Measurements from ENCODE around the gene HPN. TPM values are rescaled to one million over a fixed set of nuclear protein-coding genes. Genes with fewer than 3 reads are reported as not detected.

HPN gene
- total and polyA plus RNA-seq, 2 of the 13 experiments (the other 11 are each of a cell fraction or from before 2014, with no cell fraction given): 46.7 to 261 TPM

GRCh38 chr19:35029737-35030256 lies 11.7 kb upstream of the HPN start (continued):
- TF ChIP-seq ZBED4 (CRISPR knock-in tag; IDR thresholded peaks at IDR 0.05; ENCODE audit: borderline replicate concordance) (no peak), NFRKB (IDR thresholded peaks at IDR 0.05) (no peak), SAP130 (CRISPR knock-in tag; IDR thresholded peaks at IDR 0.05; ENCODE audit: low read depth) (0 out of 2 replicates have a peak, but pooled peaks have one; percentile 15), SRSF9 (IDR thresholded peaks at IDR 0.05; ENCODE audit: borderline replicate concordance, insufficient read depth, low read depth, low read length, poor library complexity, severe bottlenecking) (no peak), ZBTB14 (CRISPR knock-in tag; IDR thresholded peaks at IDR 0.05) (no peak), LCORL (IDR thresholded peaks at IDR 0.05) (no peak), LCORL (CRISPR knock-in tag; IDR thresholded peaks at IDR 0.05) (no peak), ZNF12 (CRISPR knock-in tag; IDR thresholded peaks at IDR 0.05) (no peak), CC2D1A (CRISPR knock-in tag; IDR thresholded peaks at IDR 0.05) (no peak), ZFP91 (CRISPR knock-in tag; IDR thresholded peaks at IDR 0.05; ENCODE audit: borderline replicate concordance) (peak; percentile 53; the same call in 1 of the 2 replicates), ZBTB42 (CRISPR knock-in tag; IDR thresholded peaks at IDR 0.05) (no peak), HMGXB4 (CRISPR knock-in tag; IDR thresholded peaks at IDR 0.05; ENCODE audit: borderline replicate concordance in 1 of 2, low read depth in 1 of 2) (no peak), POLR2G (IDR thresholded peaks at IDR 0.05; ENCODE audit: low read depth, low read length) (peak; percentile 60)
- TF ChIP-seq, protein P1, sequence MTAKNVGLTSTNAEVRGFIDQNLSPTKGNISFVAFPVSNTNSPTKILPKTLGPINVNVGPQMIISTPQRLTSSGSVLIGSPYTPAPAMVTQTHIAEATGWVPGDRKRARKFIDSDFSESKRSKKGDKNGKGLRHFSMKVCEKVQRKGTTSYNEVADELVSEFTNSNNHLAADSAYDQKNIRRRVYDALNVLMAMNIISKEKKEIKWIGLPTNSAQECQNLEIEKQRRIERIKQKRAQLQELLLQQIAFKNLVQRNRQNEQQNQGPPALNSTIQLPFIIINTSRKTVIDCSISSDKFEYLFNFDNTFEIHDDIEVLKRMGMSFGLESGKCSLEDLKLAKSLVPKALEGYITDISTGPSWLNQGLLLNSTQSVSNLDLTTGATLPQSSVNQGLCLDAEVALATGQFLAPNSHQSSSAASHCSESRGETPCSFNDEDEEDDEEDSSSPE (CRISPR knock-in tag; IDR thresholded peaks at IDR 0.05): no peak
- TF ChIP-seq, protein P2, sequence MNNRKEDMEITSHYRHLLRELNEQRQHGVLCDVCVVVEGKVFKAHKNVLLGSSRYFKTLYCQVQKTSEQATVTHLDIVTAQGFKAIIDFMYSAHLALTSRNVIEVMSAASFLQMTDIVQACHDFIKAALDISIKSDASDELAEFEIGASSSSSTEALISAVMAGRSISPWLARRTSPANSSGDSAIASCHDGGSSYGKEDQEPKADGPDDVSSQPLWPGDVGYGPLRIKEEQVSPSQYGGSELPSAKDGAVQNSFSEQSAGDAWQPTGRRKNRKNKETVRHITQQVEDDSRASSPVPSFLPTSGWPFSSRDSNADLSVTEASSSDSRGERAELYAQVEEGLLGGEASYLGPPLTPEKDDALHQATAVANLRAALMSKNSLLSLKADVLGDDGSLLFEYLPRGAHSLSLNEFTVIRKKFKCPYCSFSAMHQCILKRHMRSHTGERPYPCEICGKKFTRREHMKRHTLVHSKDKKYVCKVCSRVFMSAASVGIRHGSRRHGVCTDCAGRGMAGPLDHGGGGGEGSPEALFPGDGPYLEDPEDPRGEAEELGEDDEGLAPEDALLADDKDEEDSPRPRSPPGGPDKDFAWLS (CRISPR knock-in tag; IDR thresholded peaks at IDR 0.05; ENCODE audit: borderline replicate concordance): no peak
- TF ChIP-seq, protein P3, sequence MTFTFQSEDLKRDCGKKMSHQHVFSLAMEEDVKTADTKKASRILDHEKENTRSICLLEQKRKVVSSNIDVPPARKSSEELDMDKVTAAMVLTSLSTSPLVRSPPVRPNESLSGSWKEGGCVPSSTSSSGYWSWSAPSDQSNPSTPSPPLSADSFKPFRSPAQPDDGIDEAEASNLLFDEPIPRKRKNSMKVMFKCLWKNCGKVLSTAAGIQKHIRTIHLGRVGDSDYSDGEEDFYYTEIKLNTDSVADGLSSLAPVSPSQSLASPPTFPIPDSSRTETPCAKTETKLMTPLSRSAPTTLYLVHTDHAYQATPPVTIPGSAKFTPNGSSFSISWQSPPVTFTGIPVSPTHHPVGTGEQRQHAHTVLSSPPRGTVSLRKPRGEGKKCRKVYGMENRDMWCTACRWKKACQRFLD (CRISPR knock-in tag; IDR thresholded peaks at IDR 0.05; ENCODE audit: borderline replicate concordance): no peak
